ENCODE data around the gene ANGPTL8. TPM values are rescaled to one million over a fixed set of nuclear protein-coding genes. Genes with fewer than 3 reads are reported as not detected.

ANGPTL8 gene
- polyA plus RNA-seq, 1 donor, result 0.87 TPM

- DNase-seq (ENCODE audit: low read depth), result no peak
Measured at GRCh38 chr19:11236324-11237301, 2.8 kb upstream of the ANGPTL8 start.

DNA sequence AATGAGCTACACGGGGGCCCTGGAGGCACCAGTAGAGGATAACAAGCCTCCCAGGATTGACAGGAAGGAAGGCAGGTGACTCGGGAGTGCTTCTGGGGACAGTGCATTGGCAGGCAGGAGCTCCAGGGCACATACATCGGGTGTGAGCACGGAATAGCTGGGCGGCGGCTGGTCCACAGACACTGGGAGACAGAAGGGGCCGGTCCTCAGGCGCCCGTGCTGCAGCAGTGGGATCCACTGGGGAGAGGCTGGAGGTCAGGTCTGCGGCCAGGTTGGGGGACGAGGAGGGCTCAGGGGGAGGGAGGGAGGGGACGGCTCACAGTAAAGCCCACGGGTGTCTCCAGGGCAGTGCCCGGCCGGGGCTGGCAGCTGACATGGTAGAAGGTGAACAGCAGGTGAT lies 2.1 kb upstream of the ANGPTL8 start:
- no peak for DNase-seq (ENCODE audit: low read depth)

- no peak for DNase-seq (ENCODE audit: low read depth)
Measured at GRCh38 chr19:11238041-11238440, 1.4 kb upstream of the ANGPTL8 start.

- no peak for DNase-seq (ENCODE audit: low read depth)
Measured at GRCh38 chr19:11238781-11239376, 540 bp upstream of the ANGPTL8 start.

- no peak for DNase-seq (ENCODE audit: low read depth)
Measured at GRCh38 chr19:11240008-11240444, 607 bp downstream of the ANGPTL8 start.

GRCh38 chr19:11242025-11242424 lies 2.6 kb downstream of the ANGPTL8 start:
- DNase-seq (ENCODE audit: low read depth), result no peak

DNA sequence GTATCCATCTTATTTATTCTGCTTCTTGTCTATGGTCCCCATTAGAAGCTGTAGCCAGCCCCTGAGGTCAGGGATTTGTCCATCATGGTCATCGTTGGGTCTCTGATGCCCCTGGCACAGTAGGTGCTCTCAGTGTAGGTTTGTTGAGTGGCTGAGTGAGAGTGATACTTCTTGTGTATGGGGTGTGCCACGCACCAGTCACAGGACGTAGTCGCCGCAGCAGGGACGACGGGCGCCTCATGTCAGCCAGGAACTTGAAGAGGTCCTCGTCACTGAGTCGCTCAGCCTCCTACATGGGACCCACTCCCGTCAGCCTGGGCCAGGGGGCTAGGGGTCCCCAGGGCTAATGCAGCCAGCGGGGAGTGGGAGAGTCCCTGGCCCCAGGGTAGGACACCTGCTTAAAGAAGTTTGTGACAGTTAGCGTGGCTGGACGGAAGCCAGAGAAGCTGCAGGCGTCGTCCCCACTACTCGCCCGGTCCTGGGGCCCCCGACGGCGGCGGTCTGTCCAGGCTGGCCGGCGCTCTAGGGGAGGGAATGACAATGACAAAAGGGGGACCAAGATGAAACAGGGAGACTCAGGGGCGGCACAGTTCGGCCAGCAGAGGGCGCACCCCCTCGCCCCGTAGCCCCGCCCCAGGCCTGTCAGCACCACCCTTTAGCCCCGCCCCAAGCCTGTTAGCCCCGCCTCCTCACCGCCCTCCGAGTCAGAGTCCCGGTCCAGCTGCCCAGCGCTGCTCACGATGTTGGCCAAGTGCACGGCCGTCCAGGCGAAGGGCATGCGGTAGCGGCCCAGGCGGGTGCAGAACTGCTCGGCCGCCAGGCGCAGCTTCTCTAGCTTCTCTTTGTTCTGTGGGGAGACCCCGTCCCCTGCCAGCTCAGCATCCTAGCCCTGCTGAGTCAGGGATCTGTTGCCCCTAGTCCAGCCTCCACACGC lies 3.7 kb downstream of the ANGPTL8 start:
- DNase-seq (ENCODE audit: low read depth), result no peak

DNA sequence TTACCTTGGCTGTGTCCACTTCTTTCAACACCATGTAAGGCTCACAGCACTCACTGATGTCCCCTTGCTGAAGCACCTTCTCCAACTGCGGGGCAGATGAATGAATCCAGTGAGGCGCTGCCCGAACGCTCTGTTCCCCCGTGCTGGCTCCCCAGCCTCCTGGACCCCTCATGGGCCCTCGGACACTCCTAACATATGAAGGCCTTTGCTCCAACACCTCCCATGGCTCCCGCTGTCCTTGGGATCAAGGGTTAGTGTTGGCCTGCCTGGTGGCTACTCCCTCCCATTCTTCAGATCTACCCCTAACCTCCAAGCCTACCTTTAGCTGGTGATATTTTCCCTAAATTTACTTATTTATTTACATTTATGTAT lies 4.4 kb downstream of the ANGPTL8 start:
- no peak for DNase-seq (ENCODE audit: low read depth)

GRCh38 chr19:11244846-11245589 lies 5.6 kb downstream of the ANGPTL8 start:
- no peak for DNase-seq (ENCODE audit: low read depth)

- no peak for DNase-seq (ENCODE audit: low read depth)
Measured at GRCh38 chr19:11246941-11247340, 7.5 kb downstream of the ANGPTL8 start.

- DNase-seq (ENCODE audit: low read depth), result no peak
Measured at GRCh38 chr19:11247391-11247790, 8.0 kb downstream of the ANGPTL8 start.

DNA sequence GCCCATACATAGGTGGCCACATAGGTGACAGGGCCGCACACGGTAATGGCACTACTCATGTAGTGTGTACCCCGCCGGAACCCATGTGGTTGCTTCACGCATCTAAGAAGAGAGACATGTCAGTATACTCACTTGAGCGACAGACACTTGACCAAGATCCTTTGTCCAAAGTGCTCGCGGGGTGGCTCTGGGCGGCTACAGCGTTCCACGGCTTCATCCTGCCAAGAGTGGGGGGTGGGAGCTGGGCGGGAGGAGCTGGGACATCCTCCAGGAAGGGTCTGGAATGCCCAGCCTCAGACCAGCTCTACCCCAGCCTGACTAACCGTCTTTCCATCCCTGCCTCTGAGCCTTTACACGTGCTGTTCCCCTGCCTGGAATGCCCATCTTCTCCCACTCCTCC lies 8.5 kb downstream of the ANGPTL8 start:
- no peak for DNase-seq (ENCODE audit: low read depth)

GRCh38 chr19:11248852-11249251 lies 9.4 kb downstream of the ANGPTL8 start:
- DNase-seq (ENCODE audit: low read depth), result no peak

GRCh38 chr19:11251217-11251616 lies 11.8 kb downstream of the ANGPTL8 start:
- no peak for DNase-seq (ENCODE audit: low read depth)

DNA sequence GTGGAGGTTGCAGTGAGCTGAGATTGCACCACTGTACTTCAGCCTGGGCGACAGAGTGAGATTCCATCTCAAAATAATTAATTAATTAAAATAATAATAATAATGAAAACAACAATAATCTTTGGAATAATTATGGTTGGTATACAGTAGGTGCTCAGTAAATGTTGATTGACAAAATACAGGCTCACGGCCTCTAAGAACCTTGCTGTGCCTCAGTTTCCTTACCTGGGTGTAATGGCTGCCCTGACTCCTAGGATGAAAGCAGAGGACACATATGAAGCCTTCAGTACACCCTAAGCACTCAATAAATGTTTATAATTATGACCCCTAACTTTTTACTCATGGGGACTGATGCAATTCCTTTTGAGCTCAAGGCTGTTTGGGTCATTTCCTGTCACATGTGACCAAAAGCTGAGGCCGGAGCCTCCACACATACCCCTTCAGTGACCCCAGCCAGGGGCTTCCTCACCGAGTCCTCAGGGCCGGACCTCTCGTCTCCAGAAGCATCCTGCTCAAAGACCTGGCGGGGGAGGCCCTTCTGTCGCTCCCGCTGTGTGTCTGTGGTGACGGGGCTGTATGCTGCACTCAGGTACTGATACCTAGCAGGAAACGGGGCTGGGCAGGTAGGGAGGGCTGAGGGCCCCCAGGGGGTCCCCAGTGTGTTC lies 12.4 kb downstream of the ANGPTL8 start:
- DNase-seq (ENCODE audit: low read depth), result no peak

- no peak for DNase-seq (ENCODE audit: low read depth)
Measured at GRCh38 chr19:11252665-11253355, 13.4 kb downstream of the ANGPTL8 start.

DNA sequence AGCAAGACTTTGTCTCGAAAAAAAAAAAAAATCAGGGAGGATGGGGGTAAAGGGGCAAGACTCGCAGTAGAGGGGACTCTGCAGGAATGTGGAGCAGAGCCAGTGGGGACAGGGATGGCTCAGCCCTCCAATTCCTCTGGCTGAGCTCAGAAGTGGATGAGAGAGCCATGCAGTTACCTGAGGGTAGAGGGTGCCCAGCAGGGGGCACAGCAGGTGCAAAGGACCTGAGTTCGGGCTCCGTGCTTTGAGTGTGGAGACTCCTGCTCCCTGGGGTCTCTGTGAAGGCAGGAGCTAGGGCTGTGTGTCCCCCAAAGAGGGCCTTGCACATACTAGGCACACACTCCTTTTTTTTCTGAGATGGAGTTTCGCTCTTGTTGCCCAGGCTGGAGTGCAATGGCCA lies 15.2 kb downstream of the ANGPTL8 start:
- DNase-seq (ENCODE audit: low read depth), result no peak

DNA sequence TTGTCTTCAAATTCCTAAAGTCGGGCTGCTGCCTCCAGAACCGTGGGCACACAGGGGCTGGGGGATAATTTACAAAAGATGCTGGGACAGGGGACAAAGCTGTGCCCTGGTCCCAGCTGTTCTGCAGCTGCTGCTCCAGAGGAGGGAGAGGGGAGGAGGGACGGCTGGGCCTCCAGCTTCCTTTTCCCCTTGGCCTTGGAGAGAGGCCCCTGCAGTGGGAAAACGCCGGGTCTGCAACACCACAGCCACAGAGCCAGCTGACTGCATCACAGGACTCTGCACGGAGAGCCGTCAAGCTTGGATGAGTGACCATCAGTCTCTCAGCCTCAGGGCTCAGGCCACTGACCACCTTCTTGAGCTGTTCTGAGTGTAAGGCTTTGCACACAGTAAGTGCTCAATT lies 16.8 kb downstream of the ANGPTL8 start:
- DNase-seq (ENCODE audit: low read depth), result peak; percentile 58

DNA sequence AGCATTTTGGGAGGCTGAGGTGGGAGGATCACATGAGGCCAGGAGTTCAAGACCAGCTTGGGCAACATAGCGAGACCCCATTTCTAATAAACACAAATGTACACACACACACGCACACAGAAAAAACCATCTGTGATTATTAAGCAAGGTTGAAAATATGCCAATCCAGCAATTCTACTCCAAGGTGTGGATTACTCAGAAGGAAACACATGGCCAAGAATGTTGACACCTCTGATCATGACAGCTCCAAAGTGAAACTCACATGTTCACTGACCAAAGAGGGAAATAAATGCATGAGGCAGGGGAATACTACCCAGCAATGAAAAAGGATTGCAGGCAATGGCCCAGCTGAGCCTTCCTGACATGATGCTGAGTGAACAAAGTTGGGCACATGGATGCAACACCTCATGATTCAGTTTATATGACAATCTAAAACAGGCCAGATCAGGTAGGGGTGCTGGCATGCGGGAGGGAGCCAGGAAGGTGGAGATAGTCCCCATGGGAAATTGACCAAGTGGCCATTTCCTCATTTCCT lies 18.5 kb downstream of the ANGPTL8 start:
- no peak for DNase-seq (ENCODE audit: low read depth)

- no peak for DNase-seq (ENCODE audit: low read depth)
Measured at GRCh38 chr19:11260996-11261395, 21.6 kb downstream of the ANGPTL8 start.

All from forelimb muscle (tissue), 1 donor.